Measurements from ENCODE around the gene CTNNA1.
"Not testable (repeated sequence)": the region's sequence is repeated elsewhere in the genome, so short reads cannot be mapped to it uniquely, and the experiment has no call there.

CTNNA1 gene, protein sequence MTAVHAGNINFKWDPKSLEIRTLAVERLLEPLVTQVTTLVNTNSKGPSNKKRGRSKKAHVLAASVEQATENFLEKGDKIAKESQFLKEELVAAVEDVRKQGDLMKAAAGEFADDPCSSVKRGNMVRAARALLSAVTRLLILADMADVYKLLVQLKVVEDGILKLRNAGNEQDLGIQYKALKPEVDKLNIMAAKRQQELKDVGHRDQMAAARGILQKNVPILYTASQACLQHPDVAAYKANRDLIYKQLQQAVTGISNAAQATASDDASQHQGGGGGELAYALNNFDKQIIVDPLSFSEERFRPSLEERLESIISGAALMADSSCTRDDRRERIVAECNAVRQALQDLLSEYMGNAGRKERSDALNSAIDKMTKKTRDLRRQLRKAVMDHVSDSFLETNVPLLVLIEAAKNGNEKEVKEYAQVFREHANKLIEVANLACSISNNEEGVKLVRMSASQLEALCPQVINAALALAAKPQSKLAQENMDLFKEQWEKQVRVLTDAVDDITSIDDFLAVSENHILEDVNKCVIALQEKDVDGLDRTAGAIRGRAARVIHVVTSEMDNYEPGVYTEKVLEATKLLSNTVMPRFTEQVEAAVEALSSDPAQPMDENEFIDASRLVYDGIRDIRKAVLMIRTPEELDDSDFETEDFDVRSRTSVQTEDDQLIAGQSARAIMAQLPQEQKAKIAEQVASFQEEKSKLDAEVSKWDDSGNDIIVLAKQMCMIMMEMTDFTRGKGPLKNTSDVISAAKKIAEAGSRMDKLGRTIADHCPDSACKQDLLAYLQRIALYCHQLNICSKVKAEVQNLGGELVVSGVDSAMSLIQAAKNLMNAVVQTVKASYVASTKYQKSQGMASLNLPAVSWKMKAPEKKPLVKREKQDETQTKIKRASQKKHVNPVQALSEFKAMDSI

DNA sequence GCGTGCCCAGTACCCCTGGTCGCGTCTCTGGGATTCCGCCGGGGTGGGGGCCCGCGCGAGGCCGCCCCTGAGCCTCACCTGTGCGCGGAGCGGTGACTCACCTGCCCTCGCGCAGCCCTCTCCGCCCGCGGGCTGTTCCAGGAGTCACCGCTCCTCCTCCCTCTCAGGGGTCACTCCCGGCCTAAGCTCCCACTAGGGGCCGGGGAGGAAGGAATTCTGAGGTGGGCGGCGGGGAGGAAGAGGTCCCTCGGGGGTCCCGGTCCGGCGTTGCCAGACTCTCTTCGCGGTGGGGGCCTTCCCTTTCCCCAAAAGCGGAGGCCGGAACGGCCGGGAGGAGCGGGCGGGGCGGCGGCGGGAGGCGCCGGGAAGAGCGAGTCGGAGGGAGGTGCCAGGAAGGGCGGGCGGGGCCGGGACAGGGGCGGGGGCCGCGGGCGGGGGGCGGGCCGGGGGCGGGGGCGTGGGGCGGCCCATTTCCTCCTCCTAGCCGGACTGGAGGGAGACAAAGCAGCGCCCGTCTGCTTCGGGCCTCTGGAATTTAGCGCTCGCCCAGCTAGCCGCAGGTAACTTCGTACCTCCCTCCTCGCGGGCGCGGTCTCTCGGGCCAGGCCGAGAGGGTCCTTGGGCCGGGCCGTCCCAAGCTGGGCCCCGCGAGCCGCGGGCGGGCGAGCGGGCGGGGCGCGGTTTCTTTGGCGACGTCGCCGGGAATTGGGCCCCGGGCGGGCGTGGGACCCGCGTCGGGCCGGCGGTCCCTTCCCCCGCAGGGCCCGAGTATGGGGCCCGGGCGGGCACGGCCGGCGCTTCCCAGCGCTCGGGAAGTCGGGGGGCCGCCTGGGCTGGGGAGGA, at the start of gene CTNNA1:
Gene CTNNA1 (plus strand): TSS at position 475 of the 843 bp plus-strand sequence. CDS start 28,500 bp downstream, outside the sequence.
- DNase-seq (ENCODE audit: low read depth in 2 of 2, low spot score in 1 of 2) = peak; percentile 21 to 30

- not testable (repeated sequence) for DNase-seq (ENCODE audit: low read depth in 2 of 2, low spot score in 1 of 2)
These were observed 49.4 kb upstream of the CTNNA1 start for GRCh38 chr5:138703777-138704176.

GRCh38 chr5:138705007-138705406, 48.2 kb upstream of the CTNNA1 start:
- DNase-seq (ENCODE audit: low read depth in 2 of 2, low spot score in 1 of 2) = no peak

DNA sequence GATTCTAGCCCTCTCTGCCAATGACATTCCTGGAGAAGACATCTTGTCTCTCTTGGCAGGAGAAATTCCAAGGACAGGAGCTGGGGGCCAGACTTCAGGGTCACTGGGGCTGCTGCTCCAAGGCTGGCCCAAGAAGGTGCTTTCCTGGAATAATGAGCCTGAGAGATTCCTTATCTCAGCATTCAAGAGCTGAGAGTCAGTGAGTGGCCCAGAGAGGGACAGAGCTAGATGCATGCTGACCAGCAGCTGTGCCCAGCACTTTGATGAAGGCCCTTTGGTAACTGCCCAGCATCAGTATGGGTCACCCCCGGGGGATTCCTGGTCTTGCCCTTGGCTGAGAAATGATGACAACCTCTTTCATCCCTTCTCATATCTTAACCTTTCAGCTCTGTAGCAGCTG, 47.7 kb upstream of the CTNNA1 start:
- no peak for DNase-seq (ENCODE audit: low read depth in 2 of 2, low spot score in 1 of 2)

- no peak for DNase-seq (ENCODE audit: low read depth in 2 of 2, low spot score in 1 of 2)
These were observed 46.4 kb upstream of the CTNNA1 start for GRCh38 chr5:138706655-138707480.

GRCh38 chr5:138708791-138709190, 44.4 kb upstream of the CTNNA1 start:
- DNase-seq (ENCODE audit: low read depth in 2 of 2, low spot score in 1 of 2) = no peak

GRCh38 chr5:138709202-138709601, 44.0 kb upstream of the CTNNA1 start:
- DNase-seq (ENCODE audit: low read depth in 2 of 2, low spot score in 1 of 2) = no peak

GRCh38 chr5:138711087-138711486, 42.1 kb upstream of the CTNNA1 start:
- DNase-seq (ENCODE audit: low read depth in 2 of 2, low spot score in 1 of 2) = no peak

- DNase-seq (ENCODE audit: low read depth in 2 of 2, low spot score in 1 of 2) = no peak
These were observed 41.4 kb upstream of the CTNNA1 start for GRCh38 chr5:138711811-138712210.

DNA sequence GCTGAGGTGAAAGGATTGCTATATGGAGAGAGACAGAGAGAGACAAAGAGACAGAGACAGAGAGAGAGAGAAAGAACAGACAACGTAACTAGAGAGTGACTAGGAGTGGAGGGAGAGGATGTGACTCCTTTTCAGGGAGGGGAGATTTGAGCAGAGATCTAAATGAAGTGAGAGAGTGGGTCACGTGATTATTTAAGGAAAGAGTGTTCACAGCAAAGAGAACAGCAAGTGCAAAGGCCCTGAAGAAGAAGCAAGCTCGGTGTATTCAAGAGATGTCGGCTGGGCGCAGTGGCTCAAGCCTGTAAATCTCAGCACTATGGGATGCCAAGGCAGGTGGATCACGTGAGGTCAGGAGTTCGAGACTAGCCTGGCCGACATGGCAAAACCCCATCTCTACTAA, 40.9 kb upstream of the CTNNA1 start:
- DNase-seq (ENCODE audit: low read depth in 2 of 2, low spot score in 1 of 2) = no peak

DNA sequence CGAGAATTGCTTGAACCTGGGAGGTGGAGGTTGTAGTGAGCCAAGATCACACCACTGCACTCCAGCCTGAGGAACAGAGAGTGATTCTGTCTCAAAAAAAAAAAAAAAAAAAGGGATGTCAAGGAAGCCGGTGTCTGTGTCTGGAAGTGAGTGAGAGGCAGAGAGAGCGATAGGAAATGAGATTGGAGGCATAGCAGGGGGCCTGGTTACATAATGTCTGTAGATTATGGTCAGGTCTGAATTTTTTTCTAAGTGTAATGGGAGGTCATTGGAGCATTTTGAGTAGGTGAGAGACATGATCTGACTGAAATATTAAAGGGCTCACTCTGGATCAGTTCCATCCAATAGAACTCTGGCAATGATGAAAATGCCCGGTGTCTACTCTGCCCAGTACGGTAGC, 40.4 kb upstream of the CTNNA1 start:
- no peak for DNase-seq (ENCODE audit: low read depth in 2 of 2, low spot score in 1 of 2)

DNA sequence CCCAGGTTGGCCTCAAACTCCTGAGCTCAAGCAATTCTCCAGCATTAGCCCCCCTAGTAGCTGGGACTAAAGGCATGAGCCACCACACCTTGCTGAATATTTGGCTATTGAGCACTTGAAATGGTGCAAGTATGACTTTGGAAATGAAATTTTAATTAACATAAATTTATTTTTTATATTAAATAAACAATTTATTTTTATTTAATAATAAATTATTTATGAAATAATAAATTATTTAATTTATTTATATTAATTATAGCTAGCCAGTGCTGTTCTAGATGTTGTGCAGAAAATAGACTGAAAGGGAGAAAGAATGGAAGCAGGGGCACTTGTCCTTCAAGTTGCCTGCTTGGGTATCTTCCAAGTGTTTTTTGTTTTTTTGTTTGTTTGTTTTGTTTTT, 40.0 kb upstream of the CTNNA1 start:
- no peak for DNase-seq (ENCODE audit: low read depth in 2 of 2, low spot score in 1 of 2)

DNA sequence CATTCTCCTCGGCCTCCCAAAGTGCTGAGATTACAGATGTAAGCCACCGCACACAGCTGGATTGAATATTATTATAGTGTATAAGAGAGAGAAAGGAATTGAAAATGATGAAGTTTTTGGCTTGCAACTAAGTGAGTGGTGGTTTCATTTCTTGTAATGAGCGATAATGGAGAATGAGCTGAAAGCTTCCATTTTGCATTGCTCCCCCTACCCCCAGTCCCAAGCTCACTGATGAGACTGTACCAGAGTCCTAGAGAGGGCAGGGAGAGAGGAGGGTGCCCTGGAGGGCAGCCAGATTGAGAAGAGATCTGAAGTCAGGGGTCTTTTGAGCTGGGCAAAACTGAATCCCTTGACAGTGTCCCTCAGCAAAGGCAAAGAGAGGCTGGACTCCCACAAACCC, 38.5 kb upstream of the CTNNA1 start:
- no peak for DNase-seq (ENCODE audit: low read depth in 2 of 2, low spot score in 1 of 2)

GRCh38 chr5:138715931-138716432, 37.2 kb upstream of the CTNNA1 start:
- not testable (repeated sequence) for DNase-seq (ENCODE audit: low read depth in 2 of 2, low spot score in 1 of 2)

DNA sequence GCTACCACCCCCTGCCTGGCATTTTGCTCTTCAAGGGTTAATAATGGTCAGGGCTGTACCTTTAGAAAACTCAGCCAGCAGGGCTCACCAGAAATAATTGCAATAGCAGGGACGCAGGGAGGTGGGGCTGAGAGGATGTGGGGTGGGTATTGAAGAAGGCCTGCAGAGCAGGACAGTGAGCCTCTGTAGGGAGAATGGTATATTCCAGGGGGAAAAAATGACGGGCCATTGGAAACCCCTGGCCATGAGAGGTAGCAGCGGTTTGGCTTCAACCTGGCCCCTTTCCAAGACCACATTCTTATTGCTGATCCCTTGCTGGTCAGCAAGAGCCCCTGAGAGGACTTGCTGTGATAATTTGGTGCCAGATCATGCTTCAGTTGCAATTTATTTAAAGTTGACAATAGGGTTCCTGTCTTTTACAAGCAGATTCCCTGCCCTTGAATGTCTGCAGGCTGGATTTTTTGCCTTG, 36.7 kb upstream of the CTNNA1 start:
- DNase-seq (ENCODE audit: low read depth in 2 of 2, low spot score in 1 of 2) = no peak

- DNase-seq (ENCODE audit: low read depth in 2 of 2, low spot score in 1 of 2) = no peak
These were observed 35.8 kb upstream of the CTNNA1 start for GRCh38 chr5:138717399-138717798.

- DNase-seq (ENCODE audit: low read depth in 2 of 2, low spot score in 1 of 2) = no peak
These were observed 33.4 kb upstream of the CTNNA1 start for GRCh38 chr5:138719811-138720210.

- DNase-seq (ENCODE audit: low read depth in 2 of 2, low spot score in 1 of 2) = no peak
These were observed 32.4 kb upstream of the CTNNA1 start for GRCh38 chr5:138720840-138721239.

- DNase-seq (ENCODE audit: low read depth in 2 of 2, low spot score in 1 of 2) = no peak
These were observed 31.2 kb upstream of the CTNNA1 start for GRCh38 chr5:138721979-138722378.

Measured in stimulated activated CD8-positive, alpha-beta memory T cell treated with anti-CD3 and anti-CD28 coated beads, Interleukin-4, amount 100 ng/mL, for 4 hours (primary cell).